GM12891 (cell line): ENCODE results near the gene PTPN4.

Source experiments
- PAX5 ChIP-seq: IDR thresholded peaks from 2 replicates; pipeline ENCODE4 v1.6.1; 2011; ENCODE audit warnings: low read length, moderate library complexity, mild to moderate bottlenecking; ENCODE audit not compliant: insufficient read depth, severe bottlenecking
- POLR2A ChIP-seq: IDR thresholded peaks from 2 replicates; pipeline ENCODE4 v1.6.1; 2011; ENCODE audit warnings: low read depth, low read length, control low read depth
- POLR2AphosphoS5 ChIP-seq: IDR thresholded peaks from 2 replicates; pipeline ENCODE4 v1.6.1; 2011; ENCODE audit warnings: low read depth, low read length, control low read depth
- POU2F2 ChIP-seq: IDR thresholded peaks from 2 replicates; pipeline ENCODE4 v1.6.1; 2011; ENCODE audit warnings: low read depth, mild to moderate bottlenecking, control low read depth, low read length, moderate library complexity
- SPI1 ChIP-seq: IDR thresholded peaks from 2 replicates; pipeline ENCODE4 v1.6.1; 2011; ENCODE audit warnings: low read depth, low read length, control low read depth
- TAF1 ChIP-seq: IDR thresholded peaks from 2 replicates; pipeline ENCODE4 v1.6.1; 2011; ENCODE audit warnings: low read depth, low read length, control low read depth

- no peak for TF ChIP-seq POLR2A
- TF ChIP-seq POLR2AphosphoS5 = no peak
- no peak for TF ChIP-seq TAF1
- TF ChIP-seq PAX5 = no peak
- no peak for TF ChIP-seq SPI1
- TF ChIP-seq POU2F2 = no peak
These were observed 78.0 kb downstream of the PTPN4 start for GRCh38 chr2:119837759-119838158.
